GM19324 (cell line): Measurements from ENCODE around the gene ZDHHC14.
"Not testable (repeated sequence)": the region's sequence is repeated elsewhere in the genome, so short reads cannot be mapped to it uniquely, and the experiment has no call there.

Experiments
- ATAC-seq: cut with Tn5 transposase; IDR thresholded peaks from one replicate; pipeline ENCODE4 v1.9.1; 2021; ENCODE audit warnings: mild to moderate bottlenecking, moderate library complexity; ENCODE audit not compliant: unreplicated experiment, low FRiP score

ZDHHC14 gene

GRCh38 chr6:157380779-157381561 is at the start of gene ZDHHC14:
ZDHHC14 (plus strand) TSS chr6:157381190.
- ATAC-seq, result peak; percentile 79

DNA sequence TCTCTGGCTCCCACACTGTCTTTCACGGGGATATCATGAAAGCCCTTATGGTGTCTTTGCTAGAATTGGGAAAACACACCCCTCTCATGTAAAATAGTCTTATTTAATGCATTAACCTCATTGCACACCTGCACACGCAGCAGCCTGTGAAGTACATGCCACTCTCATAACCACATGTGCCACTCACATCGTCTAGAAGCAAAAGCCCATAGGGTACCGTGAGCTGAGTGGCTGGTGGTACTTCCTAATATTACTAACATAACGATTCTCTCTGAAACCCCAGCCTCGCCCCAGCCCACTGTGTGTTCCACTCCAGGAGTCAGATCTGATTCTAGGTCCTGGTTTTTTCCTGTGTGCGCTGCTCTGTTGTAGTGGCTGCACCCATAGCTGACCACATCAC is 48.2 kb upstream of the ZDHHC14 start:
- no peak for ATAC-seq

GRCh38 chr6:157333537-157333936 is 47.5 kb upstream of the ZDHHC14 start:
- ATAC-seq, result no peak

GRCh38 chr6:157333956-157334355 is 47.0 kb upstream of the ZDHHC14 start:
- ATAC-seq, result no peak

- no peak for ATAC-seq
These were observed 45.2 kb upstream of the ZDHHC14 start for GRCh38 chr6:157335829-157336228.

GRCh38 chr6:157337276-157337675 is 43.7 kb upstream of the ZDHHC14 start:
- ATAC-seq, result not testable (repeated sequence)

GRCh38 chr6:157337751-157338150 is 43.2 kb upstream of the ZDHHC14 start:
- no peak for ATAC-seq

DNA sequence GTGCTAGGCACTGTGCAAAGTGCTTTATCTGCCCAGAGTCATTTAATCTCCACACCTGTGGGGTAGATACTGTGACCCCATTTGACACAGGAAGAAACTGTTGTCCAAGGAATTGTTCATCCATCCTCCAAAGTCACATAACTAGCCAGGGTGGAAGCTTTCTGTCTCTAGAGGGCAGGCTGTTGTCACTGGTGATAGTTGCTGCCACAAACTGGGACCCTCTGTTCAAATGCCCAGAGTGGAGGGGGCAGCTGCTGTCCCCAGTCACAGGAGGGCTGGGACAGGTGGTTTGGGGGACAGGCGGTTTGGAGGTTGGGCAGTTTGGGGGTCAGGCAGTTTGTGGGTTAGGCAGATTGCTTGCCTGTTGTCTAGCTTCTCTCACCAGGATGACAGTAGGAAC is 41.6 kb upstream of the ZDHHC14 start:
- no peak for ATAC-seq

- ATAC-seq, result no peak
These were observed 37.3 kb upstream of the ZDHHC14 start for GRCh38 chr6:157343732-157344131.

GRCh38 chr6:157346373-157346772 is 34.6 kb upstream of the ZDHHC14 start:
- ATAC-seq, result no peak

DNA sequence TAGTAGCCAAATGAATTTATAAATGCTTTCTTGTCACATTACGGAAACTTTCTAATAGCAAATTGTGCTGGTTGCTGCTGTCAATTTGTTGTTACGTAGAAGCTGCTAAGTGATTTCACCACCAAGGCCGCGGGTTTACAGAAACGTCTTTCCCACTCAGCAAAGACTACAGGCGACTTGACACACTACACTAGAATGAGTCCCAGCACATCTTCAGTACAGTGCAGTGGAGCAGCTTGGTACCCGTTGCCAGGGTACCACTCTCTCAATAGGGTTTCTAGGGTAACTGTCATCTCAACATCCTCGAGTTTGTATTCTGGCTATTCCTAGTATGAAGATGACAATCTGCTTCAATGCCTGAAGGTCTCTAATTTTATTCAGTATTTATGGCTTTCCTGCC is 22.7 kb upstream of the ZDHHC14 start:
- no peak for ATAC-seq

GRCh38 chr6:157361886-157362285 is 19.1 kb upstream of the ZDHHC14 start:
- no peak for ATAC-seq

GRCh38 chr6:157364705-157365104 is 16.3 kb upstream of the ZDHHC14 start:
- no peak for ATAC-seq

- no peak for ATAC-seq
These were observed 14.3 kb upstream of the ZDHHC14 start for GRCh38 chr6:157366648-157367047.

GRCh38 chr6:157368359-157369049 is 12.5 kb upstream of the ZDHHC14 start:
- ATAC-seq, result no peak

- ATAC-seq, result no peak
These were observed 10.2 kb upstream of the ZDHHC14 start for GRCh38 chr6:157370755-157371154.

GRCh38 chr6:157372501-157373280 is 8.3 kb upstream of the ZDHHC14 start:
- ATAC-seq, result no peak

GRCh38 chr6:157374889-157375443 is 6.0 kb upstream of the ZDHHC14 start:
- ATAC-seq, result no peak

- ATAC-seq, result no peak
These were observed 4.7 kb upstream of the ZDHHC14 start for GRCh38 chr6:157376241-157376640.

- ATAC-seq, result no peak
These were observed 4.2 kb upstream of the ZDHHC14 start for GRCh38 chr6:157376706-157377230.
